Liver (tissue), 3 donors: Measurements from ENCODE around the gene LRRC51.

ENCODE experiments used
- EGR1 ChIP-seq, 2 donors: IDR thresholded peaks; 2 replicates each; pipeline ENCODE4 v1.6.1; 2016 to 2018; ENCODE audit warnings: antibody characterized with exemption in 2 of 2, low read depth in 2 of 2
- FOXA2 ChIP-seq: IDR thresholded peaks from 2 replicates; pipeline ENCODE4 v1.6.1; 2016; ENCODE audit warnings: antibody characterized with exemption
- HNF4G ChIP-seq: IDR thresholded peaks from 2 replicates; pipeline ENCODE4 v1.6.1; 2016; ENCODE audit warnings: antibody characterized with exemption
- TF ChIP-seq, protein P1 (sequence below): fragments of 150-350 bp; IDR thresholded peaks from 2 replicates; pipeline ENCODE4 v1.5.1; 2017; ENCODE audit warnings: improper control_type of control experiment, low read depth, low read length; ENCODE audit not compliant: missing input control
- TF ChIP-seq, protein P2 (sequence below): IDR thresholded peaks from 2 replicates; pipeline ENCODE4 v1.6.1; 2016; ENCODE audit warnings: antibody characterized with exemption
- donor health status: healthy.
- donor health status: healthy.

DNA sequence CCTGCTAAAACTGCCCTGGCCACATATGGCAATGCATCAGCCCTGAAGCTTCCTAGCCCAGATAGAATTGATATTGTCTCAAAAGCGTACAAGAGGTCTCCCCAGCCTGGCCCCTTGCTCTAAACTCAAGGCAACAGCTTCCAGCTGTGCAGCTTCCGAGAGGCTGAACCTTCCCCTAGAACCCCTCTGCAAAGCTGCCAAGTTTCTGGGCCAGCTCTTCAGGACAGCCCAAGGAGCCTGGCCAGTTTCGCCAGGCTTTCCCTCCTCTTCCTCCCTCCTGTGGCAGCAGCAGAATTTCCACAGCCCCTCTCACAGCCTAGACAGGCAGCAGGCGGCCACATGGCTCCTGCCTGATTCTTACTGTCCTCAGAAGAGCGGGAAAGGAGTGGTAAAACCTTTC is 34.8 kb upstream of the LRRC51 start:
- TF ChIP-seq, protein P1, sequence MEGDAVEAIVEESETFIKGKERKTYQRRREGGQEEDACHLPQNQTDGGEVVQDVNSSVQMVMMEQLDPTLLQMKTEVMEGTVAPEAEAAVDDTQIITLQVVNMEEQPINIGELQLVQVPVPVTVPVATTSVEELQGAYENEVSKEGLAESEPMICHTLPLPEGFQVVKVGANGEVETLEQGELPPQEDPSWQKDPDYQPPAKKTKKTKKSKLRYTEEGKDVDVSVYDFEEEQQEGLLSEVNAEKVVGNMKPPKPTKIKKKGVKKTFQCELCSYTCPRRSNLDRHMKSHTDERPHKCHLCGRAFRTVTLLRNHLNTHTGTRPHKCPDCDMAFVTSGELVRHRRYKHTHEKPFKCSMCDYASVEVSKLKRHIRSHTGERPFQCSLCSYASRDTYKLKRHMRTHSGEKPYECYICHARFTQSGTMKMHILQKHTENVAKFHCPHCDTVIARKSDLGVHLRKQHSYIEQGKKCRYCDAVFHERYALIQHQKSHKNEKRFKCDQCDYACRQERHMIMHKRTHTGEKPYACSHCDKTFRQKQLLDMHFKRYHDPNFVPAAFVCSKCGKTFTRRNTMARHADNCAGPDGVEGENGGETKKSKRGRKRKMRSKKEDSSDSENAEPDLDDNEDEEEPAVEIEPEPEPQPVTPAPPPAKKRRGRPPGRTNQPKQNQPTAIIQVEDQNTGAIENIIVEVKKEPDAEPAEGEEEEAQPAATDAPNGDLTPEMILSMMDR: no peak
- TF ChIP-seq, protein P2, sequence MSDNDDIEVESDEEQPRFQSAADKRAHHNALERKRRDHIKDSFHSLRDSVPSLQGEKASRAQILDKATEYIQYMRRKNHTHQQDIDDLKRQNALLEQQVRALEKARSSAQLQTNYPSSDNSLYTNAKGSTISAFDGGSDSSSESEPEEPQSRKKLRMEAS: no peak
- TF ChIP-seq HNF4G (no peak), FOXA2 (no peak), EGR1 (IDR thresholded peaks at IDR 0.05; ENCODE audit: low read depth in 2 of 2) (no peak)
